Erythroblast (primary cell): ENCODE data around the gene SERPINA12.
"Not testable (repeated sequence)": the region's sequence is repeated elsewhere in the genome, so short reads cannot be mapped to it uniquely, and the experiment has no call there.

Experiments used
- GATA1 ChIP-seq: IDR thresholded peaks from 2 replicates; pipeline ENCODE4 v1.6.1; 2011; ENCODE audit warnings: low read depth, mild to moderate bottlenecking, control low read depth, low read length, moderate library complexity
- POLR2A ChIP-seq: IDR thresholded peaks from 2 replicates; pipeline ENCODE4 v1.6.1; 2011; ENCODE audit warnings: mild to moderate bottlenecking, low read length

DNA sequence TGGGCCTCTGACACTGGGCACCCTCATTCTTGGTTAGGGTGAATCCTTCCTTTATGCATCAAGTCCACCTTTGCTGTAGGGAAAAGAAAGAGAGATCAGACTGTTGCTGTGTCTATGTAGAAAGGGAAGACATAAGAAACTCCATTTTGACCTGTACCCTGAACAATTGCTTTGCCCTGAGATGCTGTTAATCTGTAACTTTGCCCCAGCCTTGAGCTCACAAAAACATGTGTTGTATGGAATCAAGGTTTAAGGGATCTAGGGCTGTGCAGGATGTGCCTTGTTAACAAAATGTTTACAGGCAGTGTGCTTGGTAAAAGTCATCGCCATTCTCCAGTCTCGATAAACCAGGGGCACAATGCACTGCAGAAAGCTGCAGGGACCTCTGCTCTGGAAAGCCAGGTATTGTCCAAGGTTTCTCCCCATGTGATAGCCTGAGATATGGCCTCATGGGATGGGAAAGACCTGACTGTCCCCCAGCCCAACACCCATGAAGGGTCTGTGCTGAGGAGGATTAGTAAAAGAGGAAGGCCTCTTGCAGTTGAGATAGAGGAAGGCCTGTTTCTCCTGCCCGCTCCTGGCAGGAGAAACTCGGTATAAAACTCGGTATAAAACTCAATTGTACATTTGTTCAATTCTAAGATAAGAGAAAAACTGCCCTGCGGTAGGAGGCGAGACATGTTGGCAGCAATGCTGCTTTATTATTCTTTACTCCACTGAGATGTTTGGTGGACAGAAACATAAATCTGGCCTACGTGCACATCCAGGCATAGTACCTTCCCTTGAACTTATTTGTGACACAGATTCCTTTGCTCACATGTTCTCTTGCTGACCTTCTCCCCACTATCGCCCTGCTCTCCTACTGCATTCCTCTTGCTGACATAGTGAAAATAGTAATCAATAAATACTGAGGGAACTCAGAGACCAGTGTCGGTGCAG, 26.9 kb downstream of the SERPINA12 start:
- TF ChIP-seq GATA1, POLR2A: not testable (repeated sequence)
